ENCODE measurements around the gene VSTM4.

The VSTM4 gene

DNA sequence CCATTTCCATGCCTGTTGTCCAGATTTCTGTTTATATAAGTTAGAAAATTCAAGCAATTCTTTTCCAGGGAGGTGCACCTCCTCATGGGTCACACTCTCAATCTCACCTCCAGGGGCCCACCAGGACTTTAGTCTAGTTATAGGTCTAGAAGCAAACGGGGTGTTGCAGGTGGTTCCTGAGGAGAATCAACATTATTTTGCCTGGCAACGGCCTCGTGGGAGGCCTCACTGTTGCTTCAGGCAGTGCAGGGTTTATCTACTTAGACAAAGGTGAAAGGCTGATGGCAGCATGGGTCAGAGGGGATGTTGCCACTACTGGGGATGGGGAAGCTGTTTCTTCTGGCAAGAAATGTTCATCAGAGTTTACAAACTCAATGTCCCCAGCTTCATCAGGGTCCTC is 119.0 kb downstream of the VSTM4 start:
- Histone ChIP-seq H3K4me1 (ENCODE audit: control insufficient read depth, insufficient read depth, low read length) (no peaks in the 10 kb centered on the region), H3K36me3 (ENCODE audit: control insufficient read depth, insufficient read depth, low read length) (no peaks in the 10 kb centered on the region)

DNA sequence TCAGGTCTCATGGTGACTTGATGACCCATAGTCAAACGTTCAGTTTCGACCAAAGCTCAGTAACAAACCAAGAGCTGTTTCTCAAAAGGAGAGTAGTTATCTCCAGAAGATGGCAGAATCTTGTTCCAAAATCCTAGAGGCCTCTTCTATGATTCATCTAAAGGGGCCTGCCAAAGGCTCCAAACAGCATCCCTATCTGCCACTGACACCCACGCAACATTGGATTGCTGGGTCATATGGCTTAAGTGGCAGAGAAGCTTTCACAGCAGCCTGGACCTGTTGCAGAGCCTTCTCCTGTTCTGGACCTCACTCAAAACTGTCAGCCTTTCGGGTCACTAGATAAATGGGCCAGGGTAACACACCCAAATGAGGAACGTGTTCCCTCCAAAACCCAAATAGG is 121.7 kb downstream of the VSTM4 start:
- no peaks in the 10 kb centered on the region for H3K27me3 ChIP-seq (ENCODE audit: control insufficient read depth, insufficient read depth, low read length)
- H3K27ac ChIP-seq (ENCODE audit: low read depth, low read length): no peak overlapping the region
- H3K9ac ChIP-seq (ENCODE audit: low read length): no peak overlapping the region
- H3K36me3 ChIP-seq (ENCODE audit: control insufficient read depth, insufficient read depth, low read length): no peaks in the 10 kb centered on the region
- H3K4me3 ChIP-seq (ENCODE audit: low read length): no peak overlapping the region
- H3K4me1 ChIP-seq (ENCODE audit: control insufficient read depth, insufficient read depth, low read length): no peaks in the 10 kb centered on the region

More for the DNA sequence above, 119.0 kb downstream of the VSTM4 start:
- H3K27me3 ChIP-seq (ENCODE audit: control insufficient read depth, insufficient read depth, low read length): no peaks in the 10 kb centered on the region
- H3K4me3 ChIP-seq (ENCODE audit: low read length): no peak overlapping the region
- no peak overlapping the region for H3K9ac ChIP-seq (ENCODE audit: low read length)
- no peak overlapping the region for H3K27ac ChIP-seq (ENCODE audit: low read depth, low read length)

GRCh38 chr10:48990226-48990625 is 125.1 kb downstream of the VSTM4 start:
- Histone ChIP-seq H3K4me1 (ENCODE audit: control insufficient read depth, insufficient read depth, low read length) (no peaks in the 10 kb centered on the region), H3K27me3 (ENCODE audit: control insufficient read depth, insufficient read depth, low read length) (no peaks in the 10 kb centered on the region), H3K27ac (ENCODE audit: low read depth, low read length) (no peak overlapping the region), H3K36me3 (ENCODE audit: control insufficient read depth, insufficient read depth, low read length) (no peaks in the 10 kb centered on the region), H3K9ac (ENCODE audit: low read length) (no peak overlapping the region), H3K4me3 (ENCODE audit: low read length) (no peak overlapping the region)

GRCh38 chr10:48985621-48986158 is 129.6 kb downstream of the VSTM4 start:
- Histone ChIP-seq H3K4me3 (ENCODE audit: low read length) (no peak overlapping the region), H3K4me1 (ENCODE audit: control insufficient read depth, insufficient read depth, low read length) (no peaks in the 10 kb centered on the region), H3K27ac (ENCODE audit: low read depth, low read length) (no peak overlapping the region), H3K27me3 (ENCODE audit: control insufficient read depth, insufficient read depth, low read length) (no peaks in the 10 kb centered on the region), H3K36me3 (ENCODE audit: control insufficient read depth, insufficient read depth, low read length) (no peaks in the 10 kb centered on the region), H3K9ac (ENCODE audit: low read length) (no peak overlapping the region)

DNA sequence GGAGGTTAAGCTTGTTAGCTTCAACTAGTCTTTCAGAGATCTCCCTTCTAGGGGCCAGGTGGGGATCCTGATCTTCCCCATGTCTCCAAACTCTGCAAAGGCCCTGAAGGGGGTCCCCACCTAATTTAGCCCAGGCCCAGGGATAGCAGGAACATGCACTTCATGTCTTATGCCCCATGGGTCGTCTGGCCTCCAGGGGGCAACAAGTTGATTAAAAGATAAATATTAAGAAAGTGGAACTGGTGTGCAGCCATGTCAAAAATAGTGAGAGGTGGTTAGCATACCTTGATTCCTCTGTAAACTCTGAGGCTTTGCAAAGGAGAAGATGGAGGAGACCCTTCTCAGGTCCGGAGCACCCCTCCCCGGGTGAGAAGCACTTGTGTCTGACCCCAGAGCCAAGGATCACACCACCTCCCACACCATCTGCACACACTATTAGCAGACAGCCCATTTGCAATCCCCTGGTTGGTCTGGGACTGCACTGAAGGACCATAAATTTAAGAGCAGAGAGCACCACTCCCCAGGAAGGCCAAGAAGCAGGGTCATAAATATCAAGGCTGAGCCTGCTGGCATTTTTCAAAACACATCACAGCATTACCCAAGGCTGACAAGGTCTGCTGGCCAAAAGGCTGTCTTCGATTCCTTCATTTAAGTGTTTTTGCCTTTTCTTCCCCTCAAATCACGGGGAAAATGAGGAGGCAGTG is 131.5 kb downstream of the VSTM4 start:
- H3K4me3 ChIP-seq (ENCODE audit: low read length): no peak overlapping the region

DNA sequence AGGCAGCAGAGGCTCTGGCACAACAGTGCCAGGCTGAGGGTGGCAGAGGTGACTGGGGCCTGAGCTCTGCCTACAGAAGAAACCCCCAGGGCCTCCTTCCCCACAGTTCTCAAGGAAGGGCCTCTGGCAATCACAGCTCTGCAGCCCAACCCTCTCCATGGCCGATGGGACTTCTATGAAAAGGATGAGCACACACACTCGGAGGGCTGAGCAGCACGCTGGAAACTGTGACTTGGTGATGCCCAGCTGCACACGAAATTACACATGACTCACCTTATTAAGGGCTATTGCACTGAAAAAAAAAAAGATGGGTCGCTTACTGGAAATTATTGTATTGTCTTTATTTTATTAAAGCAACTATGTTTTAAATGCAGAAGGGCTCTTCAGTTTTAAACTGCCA is 132.7 kb downstream of the VSTM4 start:
- H3K4me3 ChIP-seq (ENCODE audit: low read length): no peak overlapping the region

More for the DNA sequence above, 131.5 kb downstream of the VSTM4 start:
- Histone ChIP-seq H3K27ac (ENCODE audit: low read depth, low read length) (no peak overlapping the region), H3K27me3 (ENCODE audit: control insufficient read depth, insufficient read depth, low read length) (no peaks in the 10 kb centered on the region), H3K36me3 (ENCODE audit: control insufficient read depth, insufficient read depth, low read length) (no peaks in the 10 kb centered on the region), H3K9ac (ENCODE audit: low read length) (no peak overlapping the region), H3K4me1 (ENCODE audit: control insufficient read depth, insufficient read depth, low read length) (no peaks in the 10 kb centered on the region)

GRCh38 chr10:48981310-48981907 is 133.9 kb downstream of the VSTM4 start:
- H3K9ac ChIP-seq (ENCODE audit: low read length): no peak overlapping the region
- no peaks in the 10 kb centered on the region for H3K36me3 ChIP-seq (ENCODE audit: control insufficient read depth, insufficient read depth, low read length)
- no peak overlapping the region for H3K4me3 ChIP-seq (ENCODE audit: low read length)
- H3K27me3 ChIP-seq (ENCODE audit: control insufficient read depth, insufficient read depth, low read length): no peaks in the 10 kb centered on the region
- H3K27ac ChIP-seq (ENCODE audit: low read depth, low read length): no peak overlapping the region
- H3K4me1 ChIP-seq (ENCODE audit: control insufficient read depth, insufficient read depth, low read length): no peaks in the 10 kb centered on the region

More for the DNA sequence above, 132.7 kb downstream of the VSTM4 start:
- H3K36me3 ChIP-seq (ENCODE audit: control insufficient read depth, insufficient read depth, low read length): no peaks in the 10 kb centered on the region
- no peaks in the 10 kb centered on the region for H3K27me3 ChIP-seq (ENCODE audit: control insufficient read depth, insufficient read depth, low read length)
- H3K9ac ChIP-seq (ENCODE audit: low read length): no peak overlapping the region
- H3K27ac ChIP-seq (ENCODE audit: low read depth, low read length): no peak overlapping the region
- no peaks in the 10 kb centered on the region for H3K4me1 ChIP-seq (ENCODE audit: control insufficient read depth, insufficient read depth, low read length)

DNA sequence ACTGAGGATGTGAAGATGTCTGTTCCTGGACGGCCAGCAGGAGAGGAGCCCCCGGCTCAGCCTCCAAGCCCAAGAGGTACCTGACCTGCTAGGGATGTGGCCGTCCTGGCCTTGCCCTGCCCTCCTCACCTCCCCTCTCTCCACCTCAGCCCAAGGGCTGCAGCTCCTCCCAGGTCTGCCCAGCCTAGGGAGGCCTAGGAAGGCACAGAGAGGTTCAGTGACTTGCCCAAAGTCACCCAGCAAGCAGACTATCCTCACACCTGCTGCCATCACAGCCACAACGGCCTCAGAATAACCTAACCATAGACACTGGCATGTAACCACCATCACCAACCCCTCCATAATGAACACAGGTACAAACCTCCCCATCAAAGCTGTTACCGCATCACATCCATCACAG is 137.0 kb downstream of the VSTM4 start:
- Histone ChIP-seq H3K9ac (ENCODE audit: low read length) (no peak overlapping the region), H3K27me3 (ENCODE audit: control insufficient read depth, insufficient read depth, low read length) (no peaks in the 10 kb centered on the region), H3K27ac (ENCODE audit: low read depth, low read length) (no peak overlapping the region), H3K36me3 (ENCODE audit: control insufficient read depth, insufficient read depth, low read length) (no peaks in the 10 kb centered on the region), H3K4me1 (ENCODE audit: control insufficient read depth, insufficient read depth, low read length) (no peaks in the 10 kb centered on the region), H3K4me3 (ENCODE audit: low read length) (no peak overlapping the region)

- Histone ChIP-seq H3K4me3 (ENCODE audit: low read length) (no peak overlapping the region), H3K27me3 (ENCODE audit: control insufficient read depth, insufficient read depth, low read length) (no peaks in the 10 kb centered on the region), H3K27ac (ENCODE audit: low read depth, low read length) (no peak overlapping the region), H3K36me3 (ENCODE audit: control insufficient read depth, insufficient read depth, low read length) (no peaks in the 10 kb centered on the region), H3K4me1 (ENCODE audit: control insufficient read depth, insufficient read depth, low read length) (no peaks in the 10 kb centered on the region), H3K9ac (ENCODE audit: low read length) (no peak overlapping the region)
Observed at GRCh38 chr10:48976196-48976595, 139.1 kb downstream of the VSTM4 start.

GRCh38 chr10:48974510-48975156 is 140.7 kb downstream of the VSTM4 start:
- Histone ChIP-seq H3K4me3 (ENCODE audit: low read length) (no peak overlapping the region), H3K27me3 (ENCODE audit: control insufficient read depth, insufficient read depth, low read length) (no peaks in the 10 kb centered on the region), H3K27ac (ENCODE audit: low read depth, low read length) (no peak overlapping the region), H3K9ac (ENCODE audit: low read length) (no peak overlapping the region), H3K36me3 (ENCODE audit: control insufficient read depth, insufficient read depth, low read length) (no peaks in the 10 kb centered on the region), H3K4me1 (ENCODE audit: control insufficient read depth, insufficient read depth, low read length) (no peaks in the 10 kb centered on the region)

DNA sequence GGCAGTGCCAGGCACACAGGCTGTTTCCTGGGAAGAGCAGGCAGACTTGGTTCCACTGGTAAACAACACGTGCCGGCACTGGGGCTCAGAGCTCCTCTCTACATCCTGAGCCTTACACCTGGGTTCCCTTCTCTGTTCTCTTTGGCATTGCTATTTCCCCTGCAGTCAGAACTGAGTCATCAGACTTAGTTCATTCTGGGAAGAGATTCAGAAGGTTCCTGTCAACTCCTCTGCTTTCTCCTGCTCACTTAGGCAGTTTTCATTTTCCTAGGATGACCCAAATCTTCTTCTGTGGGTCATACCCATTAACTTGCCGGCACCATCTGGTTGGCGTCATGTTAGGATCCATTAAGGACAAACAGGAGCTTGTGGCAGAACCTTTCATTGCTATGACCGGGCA is 142.3 kb downstream of the VSTM4 start:
- Histone ChIP-seq H3K9ac (ENCODE audit: low read length) (no peak overlapping the region), H3K36me3 (ENCODE audit: control insufficient read depth, insufficient read depth, low read length) (no peaks in the 10 kb centered on the region), H3K27me3 (ENCODE audit: control insufficient read depth, insufficient read depth, low read length) (no peaks in the 10 kb centered on the region), H3K27ac (ENCODE audit: low read depth, low read length) (no peak overlapping the region), H3K4me1 (ENCODE audit: control insufficient read depth, insufficient read depth, low read length) (no peaks in the 10 kb centered on the region), H3K4me3 (ENCODE audit: low read length) (no peak overlapping the region)

DNA sequence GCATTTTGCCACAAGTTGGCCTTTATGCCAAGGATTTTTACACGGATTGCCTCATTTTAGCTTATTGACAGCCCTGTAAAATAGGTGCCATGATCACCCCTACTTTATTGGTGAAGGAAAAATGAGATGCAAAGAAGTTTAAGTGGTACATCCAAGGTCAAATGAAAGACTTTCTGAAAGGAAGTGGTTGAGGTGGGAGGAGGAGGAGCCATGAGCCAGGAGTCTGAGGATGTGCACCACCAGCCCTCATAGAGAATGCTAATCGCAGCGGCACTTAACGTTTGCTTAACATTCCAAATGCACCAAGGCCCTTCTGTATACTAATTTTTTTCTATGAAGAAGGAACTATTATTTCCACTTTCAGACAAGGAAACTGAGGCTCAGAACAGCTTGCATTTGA is 144.7 kb downstream of the VSTM4 start:
- H3K27me3 ChIP-seq (ENCODE audit: control insufficient read depth, insufficient read depth, low read length): no peaks in the 10 kb centered on the region
- H3K4me1 ChIP-seq (ENCODE audit: control insufficient read depth, insufficient read depth, low read length): no peaks in the 10 kb centered on the region
- H3K27ac ChIP-seq (ENCODE audit: low read depth, low read length): no peak overlapping the region
- H3K36me3 ChIP-seq (ENCODE audit: control insufficient read depth, insufficient read depth, low read length): no peaks in the 10 kb centered on the region
- H3K9ac ChIP-seq (ENCODE audit: low read length): no peak overlapping the region
- H3K4me3 ChIP-seq (ENCODE audit: low read length): no peak overlapping the region
